GM12878 (cell line): ENCODE measurements around the gene GNA14. TPM values are rescaled to one million over a fixed set of nuclear protein-coding genes. Genes with fewer than 3 reads are reported as not detected.

Source experiments
- ATAC-seq: fragments of 200-7000 bp; cut with Tn5 transposase; 3 replicates; pipeline ENCODE4 v1.9.1; 2020; ENCODE audit warnings: mild to moderate bottlenecking, moderate library complexity
- BruUV-seq: library from RNA; stranded (reverse); fragments of 400-500 nt; replicated peaks from 2 replicates; lab custom pipeline; 2021; lab: Mats Ljungman, UMichigan
- CTCF ChIA-PET: fragments of 300-600 bp; sonication (Branson Sonifier 250); formaldehyde crosslinking; extraction: SDS; loops from one replicate; lab custom pipeline; 2021; ENCODE audit warnings: inconsistent platforms; lab: Yijun Ruan, JAX
- POLR2A ChIA-PET: fragments of 350-600 bp; formaldehyde crosslinking; extraction: SDS; loops from one replicate; lab custom pipeline; 2021; ENCODE audit warnings: inconsistent platforms; lab: Charles Lee
- RAD21 ChIA-PET: fragments of 300-600 bp; sonication (Branson Sonifier 250); formaldehyde crosslinking; loops from one replicate; lab custom pipeline; 2023; ENCODE audit warnings: antibody characterized with exemption; ENCODE audit not compliant: unreplicated experiment; lab: Charles Lee
- SMC1A ChIA-PET: fragments of 300-600 bp; sonication (Branson Sonifier 250); formaldehyde crosslinking; loops from one replicate; lab custom pipeline; 2023; ENCODE audit not compliant: unreplicated experiment, uncharacterized antibody; lab: Charles Lee
- DNase-seq: peaks from one replicate; pipeline ENCODE4 v3.0.0-alpha.2; 2011; ENCODE audit warnings: low read depth, low spot score
- FAIRE-seq: peaks from 3 replicates; lab custom pipeline; 2011; peaks lifted over from hg19 to GRCh38; lab: Jason Lieb, UNC
- H2AFZ ChIP-seq: 2 replicates; pipeline ENCODE4 v1.6.0; 2011; ENCODE audit warnings: low read depth, low read length, control low read depth; ENCODE audit not compliant: control insufficient read depth
- H3K27ac ChIP-seq: 2 replicates; pipeline ENCODE4 v1.5.1; 2011; ENCODE audit warnings: control low read depth; ENCODE audit not compliant: control insufficient read depth, insufficient read depth
- H3K27me3 ChIP-seq, 2 experiments: replicated peaks in 1 of 2; 2 replicates each; pipeline versions ENCODE4 v1.6.0 to v1.6.1; 2011; ENCODE audit warnings: low read length in 1 of 2; ENCODE audit not compliant: control insufficient read depth in 2 of 2, insufficient read depth in 2 of 2
- H3K36me3 ChIP-seq, 2 experiments: 2 replicates each; pipeline ENCODE4 v1.5.1; 2011; ENCODE audit warnings: low read length in 1 of 2; ENCODE audit not compliant: control insufficient read depth in 2 of 2, insufficient read depth in 2 of 2
- H3K4me1 ChIP-seq: 2 replicates; pipeline ENCODE4 v1.6.1; 2011; ENCODE audit warnings: mild to moderate bottlenecking, low read length, moderate library complexity, mixed read lengths; ENCODE audit not compliant: control insufficient read depth, insufficient read depth
- H3K4me2 ChIP-seq: 2 replicates; pipeline ENCODE4 v1.6.0; 2011; ENCODE audit warnings: control low read depth; ENCODE audit not compliant: control insufficient read depth, insufficient read depth
- H3K4me3 ChIP-seq: fragments of 200-600 bp; sonication (generic); 2 replicates; pipeline ENCODE4 v1.5.1; 2016
- H3K79me2 ChIP-seq: 2 replicates; pipeline ENCODE4 v1.6.0; 2011; ENCODE audit warnings: low read length; ENCODE audit not compliant: control insufficient read depth, insufficient read depth
- H3K9ac ChIP-seq: 2 replicates; pipeline ENCODE4 v1.8.0; 2011; ENCODE audit warnings: low read length, control low read depth, mixed read lengths; ENCODE audit not compliant: control insufficient read depth, insufficient read depth
- H3K9me3 ChIP-seq: replicated peaks from 3 replicates; pipeline ENCODE4 v1.5.1; 2011; ENCODE audit warnings: mild to moderate bottlenecking, low read length; ENCODE audit not compliant: control insufficient read depth, insufficient read depth
- H4K20me1 ChIP-seq: 2 replicates; pipeline ENCODE4 v1.6.0; 2011; ENCODE audit not compliant: control insufficient read depth, insufficient read depth
- ATF3 ChIP-seq: IDR thresholded peaks from 2 replicates; pipeline ENCODE4 v1.6.1; 2011; ENCODE audit warnings: low read depth, mild to moderate bottlenecking, low read length, moderate library complexity, borderline replicate concordance; ENCODE audit errors: extremely low read depth
- BACH1 ChIP-seq: fragments of 450-650 bp; IDR thresholded peaks from 2 replicates; pipeline ENCODE4 v1.6.1; 2017; ENCODE audit warnings: mild to moderate bottlenecking, borderline replicate concordance
- BCL11A ChIP-seq: IDR thresholded peaks from 2 replicates; pipeline ENCODE4 v1.6.1; 2011; ENCODE audit warnings: low read depth, low read length
- CHD4 ChIP-seq: fragments of 200-600 bp; sonication (generic); IDR thresholded peaks from 2 replicates; pipeline ENCODE4 v1.6.1; 2016; ENCODE audit warnings: mild to moderate bottlenecking
- E2F8 ChIP-seq: fragments of 450-650 bp; IDR thresholded peaks from 2 replicates; pipeline ENCODE4 v1.6.1; 2018; ENCODE audit warnings: mild to moderate bottlenecking, low read depth, moderate library complexity; ENCODE audit not compliant: partially characterized antibody
- ETV6 ChIP-seq, 2 experiments: fragments of 450-650 bp in 1 of 2; IDR thresholded peaks in 1 of 2; conservative IDR thresholded peaks in 1 of 2; 2 replicates each; pipeline ENCODE4 v1.6.1; 2014; ENCODE audit warnings: antibody characterized with exemption in 1 of 2, borderline replicate concordance in 1 of 2, low read depth in 1 of 2, mild to moderate bottlenecking in 1 of 2, moderate library complexity in 1 of 2
- IKZF1 ChIP-seq: fragments of 450-650 bp; conservative IDR thresholded peaks from 2 replicates; pipeline ENCODE4 v1.6.1; 2017; ENCODE audit warnings: antibody characterized with exemption, mild to moderate bottlenecking
- MEF2A ChIP-seq: IDR thresholded peaks from 2 replicates; pipeline ENCODE4 v1.6.1; 2011; ENCODE audit warnings: low read depth, mild to moderate bottlenecking, low read length, moderate library complexity; ENCODE audit not compliant: insufficient read depth
- NR2C1 ChIP-seq: fragments of 450-650 bp; IDR thresholded peaks from 2 replicates; pipeline ENCODE4 v1.6.1; 2017; ENCODE audit warnings: antibody characterized with exemption, mild to moderate bottlenecking, moderate library complexity
- RB1 ChIP-seq: fragments of 450-650 bp; formaldehyde crosslinking; IDR thresholded peaks from 2 replicates; pipeline ENCODE4 v1.6.1; 2017; ENCODE audit warnings: mild to moderate bottlenecking, borderline replicate concordance
- SPI1 ChIP-seq: IDR thresholded peaks from 2 replicates; pipeline ENCODE4 v1.6.1; 2011; ENCODE audit warnings: low read depth, mild to moderate bottlenecking, low read length, moderate library complexity, borderline replicate concordance; ENCODE audit not compliant: insufficient read depth
- SUZ12 ChIP-seq: fragments of 200-600 bp; sonication (generic); IDR thresholded peaks from one replicate; pipeline ENCODE4 v1.6.1; 2018; ENCODE audit warnings: antibody characterized with exemption, mild to moderate bottlenecking; ENCODE audit not compliant: unreplicated experiment
- TARDBP ChIP-seq: IDR thresholded peaks from 2 replicates; pipeline ENCODE4 v1.6.1; 2016; ENCODE audit warnings: borderline replicate concordance
- YY1 ChIP-seq: IDR thresholded peaks from 2 replicates; pipeline ENCODE4 v1.6.1; 2011; ENCODE audit warnings: low read depth, mild to moderate bottlenecking, low read length
- ZBTB33 ChIP-seq: fragments of 450-650 bp; IDR thresholded peaks from 2 replicates; pipeline ENCODE4 v1.6.1; 2017; ENCODE audit warnings: mild to moderate bottlenecking
- ZBTB4 ChIP-seq: fragments of 450-650 bp; formaldehyde crosslinking; IDR thresholded peaks from 2 replicates; pipeline ENCODE4 v1.4.0; 2022; ENCODE audit warnings: mild to moderate bottlenecking, moderate library complexity
- WGBS: methylation state at CpG from one replicate; pipeline ENCODE4 v1.1.6; 2016; ENCODE audit warnings: low lambda C conversion rate; ENCODE audit not compliant: insufficient replicate concordance, insufficient coverage; ENCODE audit errors: missing lambda C conversion rate; 5-methylcytosine and 5-hydroxymethylcytosine counted together
- in situ Hi-C: fragments of 300-500 bp; cut with MboI; formaldehyde crosslinking; loops from 9 replicates; pipeline ENCODE4 v1.14.3; 2018; ENCODE audit warnings: mixed read lengths
- intact Hi-C: fragments of 100-400 bp; cut with micrococcal nuclease; formaldehyde crosslinking; loops from one replicate; pipeline ENCODE4 v1.14.2; 2022; ENCODE audit not compliant: unreplicated experiment
- polyA plus RNA-seq, 11 experiments: library from polyadenylated mRNA; depleted of rRNA in 4 of 11; unstranded in 6 of 11; stranded (reverse) in 5 of 11; fragments of >200 nt; fragmentation: Nextera tagmentation in 4 of 11; fragmentation: Illumina TruSeq in 1 of 11; extraction: Ambion mirVana in 4 of 11; extraction: Trizol in 1 of 11; gene quantifications; 1 replicate in 1 of 11; 2 replicates in 10 of 11; pipeline versions ENCODE4 v1.2.1 to v1.2.3, GENCODE V29; 2011 to 2016; ENCODE audit warnings: inconsistent platforms in 2 of 11, missing spikeins in 2 of 11, low read depth in 1 of 11
- total RNA-seq, 4 experiments: library from RNA; depleted of rRNA in 3 of 4; stranded (reverse); fragments of >200 nt in 3 of 4; fragmentation: Illumina TruSeq in 1 of 4; extraction: Trizol in 1 of 4; gene quantifications; 2 replicates each; pipeline versions ENCODE4 v1.2.1 to v1.2.3, GENCODE V29; 2013 to 2021

Gene GNA14
- total and polyA plus RNA-seq, 10 of the 15 experiments (the other 5 are each of a cell fraction or from before 2014, with no cell fraction given), result 0.17 TPM; not detected in 9

- DNase-seq, result no peak
- no peaks in the 10 kb centered on the region for H4K20me1 ChIP-seq
- H3K9me3 ChIP-seq, result no peaks in the 10 kb centered on the region
- H3K4me1 ChIP-seq, result no peaks in the 10 kb centered on the region
- H3K79me2 ChIP-seq, result no peaks in the 10 kb centered on the region
- H3K27ac ChIP-seq, result no peak overlapping the region
- ATAC-seq, result no peak
- CTCF ChIA-PET, result no interaction called here
- WGBS, result 28% methylated on average over 7 of the region's 7 CpGs
- POLR2A ChIA-PET, result no interaction called here
- no TSS peak for BruUV-seq
- RAD21 ChIA-PET, result no interaction called here
- SMC1A ChIA-PET, result no interaction called here
- no peaks in the 10 kb centered on the region for H3K27me3 ChIP-seq
- no peak overlapping the region for H3K4me2 ChIP-seq
- H3K4me3 ChIP-seq, result no peak overlapping the region
- no peaks in the 10 kb centered on the region for H3K36me3 ChIP-seq
- in situ Hi-C loops, result no loop called here
- no peak overlapping the region for H2AFZ ChIP-seq
- no peak overlapping the region for H3K9ac ChIP-seq
- no peak for FAIRE-seq
- intact Hi-C loops, result no loop called here
- no peak for TF ChIP-seq SPI1
- TF ChIP-seq TARDBP, result no peak
- no peak for TF ChIP-seq ATF3
- TF ChIP-seq RB1, result no peak
- no peak for TF ChIP-seq IKZF1
- TF ChIP-seq ETV6 (conservative IDR thresholded peaks at IDR 0.05 in 1 of 2, IDR thresholded peaks at IDR 0.05 in 1 of 2; ENCODE audit: borderline replicate concordance in 1 of 2, low read depth in 1 of 2), result no peak
- no peak for TF ChIP-seq E2F8
- no peak for TF ChIP-seq NR2C1
- no peak for TF ChIP-seq YY1
- no peak for TF ChIP-seq ZBTB4 (CRISPR knock-in tag)
- TF ChIP-seq ZBTB33, result no peak
- TF ChIP-seq SUZ12, result no peak
- no peak for TF ChIP-seq BCL11A
- no peak for TF ChIP-seq CHD4
- no peak for TF ChIP-seq BACH1
- no peak for TF ChIP-seq MEF2A
These were observed 113.6 kb downstream of the GNA14 start for GRCh38 chr9:77534376-77535057.
